Activated CD8-positive, alpha-beta memory T cell treated with anti-CD3 and anti-CD28 coated beads, Interleukin-2, amount 50 U/mL, for 48 hours (primary cell): ENCODE measurements around the gene PHLPP2.
A peak's percentile ranks its signal among the peaks of the same experiment; 100 is the strongest.
"Not testable (repeated sequence)": the region's sequence is repeated elsewhere in the genome, so short reads cannot be mapped to it uniquely, and the experiment has no call there.

Experiments
- DNase-seq: peaks from one replicate; pipeline ENCODE4 v3.0.0-alpha.2; 2020

PHLPP2 gene

DNA sequence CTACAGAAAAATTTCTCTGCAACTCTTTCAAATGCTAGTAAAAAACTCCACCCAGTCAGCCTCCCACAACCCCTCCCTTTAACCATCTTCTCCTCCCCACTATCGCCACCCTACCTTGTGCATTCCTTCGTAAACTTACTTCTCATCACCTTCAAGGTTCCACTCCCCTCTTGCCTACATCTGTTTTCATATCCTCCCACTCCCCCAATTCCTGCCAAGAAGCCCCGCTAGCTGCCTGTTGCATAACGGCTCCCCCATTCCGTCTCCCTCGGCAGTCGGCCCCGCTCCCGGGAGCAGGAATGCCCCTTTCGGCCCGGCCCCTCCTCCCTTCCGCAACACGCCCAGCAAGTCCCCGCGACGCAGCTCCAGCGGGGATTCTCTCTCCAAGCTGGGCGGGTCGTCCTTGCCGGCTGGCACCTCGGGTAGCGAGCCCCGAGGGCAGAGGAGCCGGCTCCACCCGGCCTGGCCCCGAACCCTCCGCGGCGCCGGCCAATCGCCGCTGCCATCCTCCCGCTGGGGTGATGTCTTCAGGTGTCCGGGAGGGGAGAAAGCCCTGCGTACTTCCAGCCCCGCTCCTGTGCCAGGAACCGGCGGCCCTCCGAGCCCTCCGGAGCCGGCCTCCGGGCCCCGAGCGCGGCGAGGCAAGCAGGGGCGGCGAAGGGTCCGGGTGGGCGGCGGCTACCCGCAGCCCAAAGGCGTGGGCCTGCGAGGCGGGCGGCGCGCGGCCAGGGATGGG, 1.5 kb downstream of the PHLPP2 start:
- DNase-seq: peak; percentile 82

DNA sequence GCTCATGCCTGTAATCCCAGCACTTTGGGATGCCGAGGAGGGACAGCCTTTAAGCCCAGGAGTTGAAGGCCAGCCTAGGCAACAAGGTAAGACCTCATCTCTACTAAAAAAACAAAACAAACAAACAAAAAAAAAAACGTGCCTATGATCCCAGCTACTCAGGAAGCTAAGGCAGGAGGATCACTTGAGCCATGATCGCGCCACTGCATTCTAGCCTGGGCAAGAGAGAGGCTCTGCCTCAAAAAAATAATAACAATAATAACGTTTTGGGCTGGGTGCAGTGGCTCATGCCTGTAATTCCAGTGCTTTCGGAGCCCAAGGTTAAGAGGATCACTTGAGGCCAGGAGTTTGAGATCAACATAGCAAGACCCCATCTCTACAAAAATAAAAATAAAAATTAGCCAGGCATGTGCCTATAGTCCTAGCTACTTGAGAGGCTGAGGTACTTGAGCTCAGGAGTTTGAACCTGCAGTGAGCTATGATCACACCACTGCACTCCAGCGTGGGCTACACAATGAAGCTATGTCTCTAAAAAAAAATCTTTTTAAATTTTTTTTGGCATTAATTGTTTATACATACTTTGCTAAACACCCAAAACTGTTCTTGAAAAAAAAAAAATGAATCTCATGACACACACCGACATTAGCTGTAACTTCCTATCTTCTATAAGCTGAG, 3.3 kb downstream of the PHLPP2 start:
- DNase-seq: no peak

DNA sequence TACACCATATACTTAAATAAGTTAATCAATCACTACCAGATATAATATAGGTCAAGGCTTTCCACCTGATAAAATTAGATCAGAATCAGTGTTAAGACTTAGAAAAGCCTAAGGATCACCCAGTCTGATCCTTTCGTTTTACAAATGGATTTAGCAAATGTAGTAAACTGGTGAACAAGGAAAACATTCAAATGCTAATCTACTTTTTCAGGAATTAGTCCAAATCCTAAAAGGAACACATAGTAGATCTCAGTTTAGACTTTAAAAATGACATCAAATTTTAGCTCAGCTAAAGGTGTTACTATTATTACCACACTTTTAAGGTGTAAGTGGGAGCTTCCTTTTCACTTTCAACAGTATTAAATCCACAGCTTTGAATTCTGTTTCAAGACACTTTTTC, 12.0 kb downstream of the PHLPP2 start:
- no peak for DNase-seq

DNA sequence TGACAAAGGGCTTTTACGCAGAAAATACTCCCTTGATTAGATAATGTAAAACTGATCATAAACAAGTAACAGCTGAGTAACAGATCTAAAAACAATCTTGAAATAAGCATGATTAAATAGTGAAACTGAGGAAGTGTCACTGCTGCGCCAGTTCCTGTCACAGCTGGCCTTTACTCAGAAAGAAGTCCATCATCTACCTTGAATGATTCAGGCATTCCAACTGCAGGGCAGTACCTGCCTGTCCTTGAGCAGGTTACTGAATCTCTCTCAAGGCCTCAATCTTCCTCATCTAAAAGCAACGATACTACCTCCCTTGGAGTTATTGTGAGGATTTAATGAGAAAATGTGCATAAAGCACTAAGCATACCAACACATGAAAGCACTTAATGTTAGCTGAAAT, 12.7 kb downstream of the PHLPP2 start:
- no peak for DNase-seq

DNA sequence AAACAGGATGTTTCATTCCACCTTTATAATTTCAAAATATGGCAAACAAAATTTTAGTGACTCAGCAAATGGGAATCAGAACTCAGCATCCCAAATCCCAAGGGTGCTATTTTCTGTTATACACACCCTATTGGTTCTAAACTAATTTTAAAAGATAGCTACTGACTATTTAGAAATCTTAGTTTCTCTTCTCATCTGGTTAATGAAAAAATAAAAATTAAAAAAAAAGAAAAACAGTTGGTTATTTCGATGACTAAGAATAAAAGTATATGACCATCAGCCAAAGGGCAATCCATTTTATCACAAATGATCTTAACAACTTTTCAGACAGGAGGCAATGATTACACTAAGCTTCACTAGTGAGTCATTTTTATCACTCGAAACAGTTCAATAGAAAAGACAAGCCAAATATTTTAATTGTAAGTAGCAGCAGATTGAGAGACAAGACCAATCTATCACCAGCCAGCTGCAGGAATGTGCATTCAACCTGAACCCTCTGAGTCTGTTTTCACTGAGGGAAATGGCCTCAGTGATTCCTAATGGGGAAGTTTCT, 15.2 kb downstream of the PHLPP2 start:
- no peak for DNase-seq

DNA sequence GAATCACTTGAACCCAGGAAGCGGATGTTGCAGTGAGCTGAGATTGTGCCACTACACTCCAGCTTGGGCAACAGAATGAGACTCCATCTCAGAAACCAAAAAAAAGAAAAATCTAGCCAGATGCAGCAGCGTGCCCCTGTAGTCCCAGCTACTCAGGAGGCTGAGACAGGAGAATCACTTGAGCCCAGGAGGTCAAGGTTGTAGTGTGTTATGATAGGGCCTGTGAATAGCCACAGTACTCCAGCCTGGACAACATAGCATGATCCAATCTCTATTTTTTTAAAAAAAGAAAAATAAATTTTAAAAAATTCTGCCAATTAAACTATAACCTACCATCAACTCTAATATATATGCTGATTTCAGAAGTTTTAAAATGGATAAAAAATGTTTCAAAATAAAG, 15.8 kb downstream of the PHLPP2 start:
- no peak for DNase-seq

DNA sequence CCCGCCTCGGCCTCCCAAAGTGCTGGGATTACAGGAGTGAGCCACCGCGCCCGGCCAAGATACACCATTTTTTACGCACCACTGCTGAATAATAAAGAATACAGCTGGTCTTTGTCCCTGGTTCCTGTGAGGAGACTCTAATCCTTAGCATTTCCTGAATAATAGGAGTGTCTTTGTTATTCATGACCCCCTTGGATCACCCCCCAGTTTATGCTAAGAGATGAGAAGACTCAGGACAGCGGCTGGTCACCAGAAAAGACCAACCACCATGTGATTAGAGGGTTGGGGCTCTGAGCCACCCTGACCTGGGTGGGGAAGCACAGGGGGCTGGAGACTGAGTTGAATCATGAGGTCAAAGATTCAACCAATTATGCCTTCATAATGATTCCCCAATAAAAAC, 17.3 kb downstream of the PHLPP2 start:
- DNase-seq: no peak

DNA sequence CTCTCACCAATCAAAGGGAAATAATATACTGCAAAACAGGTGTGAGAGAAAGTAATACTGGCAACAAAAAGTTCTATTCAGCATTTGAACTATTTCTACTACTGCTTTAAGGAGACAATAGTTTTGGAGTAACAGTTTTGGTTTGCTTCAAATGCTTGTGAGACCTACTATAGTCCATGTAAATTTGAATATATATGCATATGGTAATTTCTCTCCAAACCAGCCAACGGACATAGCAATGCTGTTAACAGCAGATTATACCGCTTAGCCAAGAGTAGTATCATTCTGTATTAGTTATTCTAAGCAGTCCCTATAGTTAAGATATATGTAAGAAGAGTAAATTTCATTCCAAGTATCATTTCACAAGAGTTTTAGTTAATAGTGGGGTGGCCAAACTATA, 18.5 kb downstream of the PHLPP2 start:
- no peak for DNase-seq

DNA sequence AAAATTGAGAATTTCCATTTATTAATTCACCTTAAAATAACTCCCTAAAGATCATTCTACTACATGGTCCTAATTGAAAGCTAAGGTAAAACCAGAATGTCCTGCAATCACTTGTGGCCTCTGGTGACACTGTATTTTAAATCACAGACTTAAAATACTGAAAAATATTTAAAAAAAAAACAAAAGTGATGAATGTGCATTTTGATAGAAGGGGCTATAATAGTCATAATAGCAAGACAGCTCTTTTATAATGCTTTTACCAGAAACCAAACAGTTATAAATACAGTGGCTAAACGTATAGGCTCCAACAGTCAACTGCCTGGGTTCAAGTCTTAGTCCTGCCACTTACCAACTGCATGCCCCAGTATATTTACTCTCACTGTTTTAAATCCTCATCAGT, 21.2 kb downstream of the PHLPP2 start:
- DNase-seq: no peak

DNA sequence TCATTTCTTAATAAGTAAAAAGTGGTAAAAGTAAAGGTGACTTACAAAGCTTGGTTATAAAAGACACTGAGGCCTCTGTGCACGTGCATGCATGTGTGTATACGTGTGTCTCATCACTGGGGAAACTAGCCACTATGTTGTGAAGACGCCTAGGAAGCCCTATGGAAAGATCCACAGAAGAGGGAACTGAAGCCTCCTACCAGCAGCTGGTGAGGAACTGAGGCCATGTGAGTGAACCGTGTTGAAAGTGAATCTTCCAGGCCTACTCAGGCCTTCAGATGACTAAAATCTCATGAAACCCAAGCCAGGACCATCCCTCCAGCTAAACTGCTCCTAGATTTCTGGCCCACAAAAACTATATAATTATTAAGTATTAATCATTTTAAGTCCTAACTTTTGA, 23.7 kb downstream of the PHLPP2 start:
- DNase-seq: no peak

DNA sequence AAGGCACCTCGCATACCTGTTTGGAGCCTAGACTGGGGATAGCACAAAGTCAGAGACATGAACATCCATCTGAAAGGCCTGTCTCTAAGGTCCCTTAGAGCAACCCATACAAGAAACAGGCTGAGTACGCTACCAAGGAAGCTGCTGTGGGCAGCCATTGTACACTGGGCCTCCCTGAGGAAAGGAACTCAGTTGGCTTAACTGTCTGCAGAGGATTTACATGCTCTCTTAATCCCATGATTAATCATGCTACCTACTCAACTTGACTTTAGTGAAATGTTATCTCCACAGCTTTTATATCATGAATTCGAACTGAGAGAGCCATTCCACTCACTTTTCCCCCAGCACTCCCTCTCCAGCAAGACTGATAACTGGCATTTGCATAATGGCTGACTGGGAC, 26.0 kb downstream of the PHLPP2 start:
- no peak for DNase-seq

DNA sequence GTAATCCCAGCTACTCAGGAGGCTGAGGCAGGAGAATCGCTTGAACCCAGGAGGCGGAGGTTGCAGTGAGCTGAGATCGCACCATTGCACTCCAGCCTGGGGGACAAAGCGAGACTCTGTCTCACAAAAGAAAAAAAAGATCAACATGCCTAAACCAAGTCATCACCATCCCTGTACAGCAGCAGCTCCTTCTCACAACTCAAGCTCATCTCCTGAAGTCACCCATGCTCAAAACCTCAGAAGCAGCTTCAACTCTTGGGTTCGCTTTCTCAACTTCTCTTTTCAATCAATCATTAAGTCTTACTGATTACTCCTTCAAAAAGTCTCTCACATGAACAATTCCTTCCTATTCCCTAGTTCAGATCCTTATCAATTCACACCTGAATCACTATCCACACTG, 31.3 kb downstream of the PHLPP2 start:
- no peak for DNase-seq

DNA sequence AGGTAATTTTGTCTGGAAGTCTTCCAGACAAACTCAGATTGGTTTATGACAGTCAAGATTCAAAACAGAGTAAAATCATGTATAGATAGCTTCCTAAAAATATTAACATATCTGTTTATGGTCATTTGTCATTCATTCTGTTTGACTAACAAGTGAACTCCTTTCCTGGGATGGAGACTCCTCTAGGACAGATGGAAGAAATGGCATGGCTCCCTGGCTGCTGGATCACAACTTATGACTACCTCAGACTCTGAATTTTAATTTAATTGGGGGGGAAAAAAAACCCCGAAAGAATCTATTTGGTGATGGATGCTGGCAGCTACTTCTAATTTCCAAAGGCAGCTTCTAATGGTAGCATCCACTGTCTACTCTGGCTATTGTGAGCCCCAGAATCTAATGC, 34.6 kb downstream of the PHLPP2 start:
- no peak for DNase-seq

DNA sequence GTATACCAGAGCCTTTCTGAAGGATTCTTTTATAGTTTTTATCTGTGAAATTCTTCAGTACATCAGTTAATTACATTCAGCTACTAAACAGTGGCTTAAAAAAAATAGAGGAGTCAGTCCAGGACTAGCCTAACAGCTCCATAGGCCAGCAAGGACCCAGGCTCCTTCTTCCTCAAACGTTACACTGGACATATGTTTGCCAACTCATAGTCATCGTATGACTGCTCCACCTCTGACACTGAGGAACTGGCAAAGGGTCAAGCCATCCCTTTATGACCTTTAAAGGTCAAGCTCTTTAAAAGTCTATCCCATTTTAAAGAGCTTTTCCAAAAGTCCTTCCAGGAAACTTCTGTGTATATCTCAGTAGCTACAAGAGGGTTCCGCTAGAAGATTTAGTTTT, 36.6 kb downstream of the PHLPP2 start:
- no peak for DNase-seq

DNA sequence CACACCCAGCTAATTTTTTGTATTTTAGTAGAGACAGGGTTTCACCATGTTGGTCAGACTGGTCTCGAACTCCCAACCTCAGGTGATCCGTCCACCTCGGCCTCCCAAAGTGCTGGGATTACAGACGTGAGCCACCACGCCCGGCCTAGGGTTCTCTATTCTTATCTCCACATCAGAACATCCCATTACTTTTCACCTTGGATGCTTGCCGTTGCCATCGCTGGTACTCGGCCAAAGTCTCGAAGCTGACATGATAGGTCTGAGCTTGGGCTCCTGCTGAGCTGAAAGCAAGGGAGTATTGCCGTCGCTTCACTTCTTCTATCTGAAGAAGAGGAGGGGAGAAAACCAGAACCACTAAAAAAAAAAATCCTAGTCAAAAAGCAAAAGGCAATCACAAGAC, 40.2 kb downstream of the PHLPP2 start:
- DNase-seq: not testable (repeated sequence)

DNA sequence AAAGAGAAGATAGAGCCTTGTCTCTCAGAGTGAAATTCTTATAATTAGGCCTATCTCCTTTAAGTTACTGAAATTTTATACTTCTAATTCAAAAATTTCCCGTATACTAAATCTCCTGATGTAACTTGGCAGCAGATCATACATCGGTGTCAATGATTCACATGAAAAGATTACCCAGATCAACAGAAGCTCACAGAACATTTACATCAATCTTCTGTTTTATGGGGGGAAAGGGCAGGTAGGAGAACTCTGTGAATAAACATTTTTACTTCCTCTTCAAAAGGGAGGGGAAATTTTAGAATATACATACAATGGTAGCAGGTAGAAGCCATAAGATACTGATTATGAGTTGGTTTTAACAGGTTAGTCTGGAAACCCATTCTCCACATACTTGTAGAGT, 43.1 kb downstream of the PHLPP2 start:
- no peak for DNase-seq

DNA sequence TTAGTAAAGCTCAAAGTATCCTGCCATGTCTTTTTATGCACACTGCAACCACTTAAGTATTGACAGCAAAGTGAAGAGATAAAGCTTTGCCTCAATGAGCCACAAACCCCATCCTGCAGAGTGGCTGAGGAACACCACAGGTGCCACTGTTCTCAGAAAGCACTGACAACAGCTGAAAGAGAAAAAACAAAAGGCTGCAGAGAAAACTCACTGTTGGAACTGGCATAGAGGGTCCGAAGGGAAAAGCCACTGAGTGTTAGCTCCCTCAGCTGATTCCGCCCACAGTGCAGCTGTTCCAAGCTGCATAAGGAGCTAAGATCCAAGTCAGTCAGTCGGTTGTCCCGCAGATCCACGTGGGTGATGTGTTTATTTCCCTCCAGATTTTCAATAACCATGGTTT, 48.3 kb downstream of the PHLPP2 start:
- DNase-seq: no peak

DNA sequence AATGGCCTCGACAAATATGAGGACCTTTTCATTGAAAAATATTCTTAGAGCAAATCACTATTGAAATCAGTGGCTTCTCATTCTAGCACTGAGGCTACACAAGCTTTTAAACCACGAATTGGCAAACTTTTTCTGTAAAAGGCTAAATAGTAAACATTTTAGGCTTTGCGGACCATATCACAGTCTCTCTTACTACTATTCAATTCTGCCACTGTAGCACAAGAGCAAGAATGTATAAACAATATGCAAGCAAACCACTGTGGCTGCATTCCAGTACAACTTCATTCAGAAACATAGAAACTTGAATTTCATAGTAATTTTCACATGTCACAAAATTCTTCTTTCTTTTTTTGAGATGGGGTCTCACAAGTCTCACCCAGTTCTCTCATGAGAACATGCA, 49.1 kb downstream of the PHLPP2 start:
- DNase-seq: no peak

DNA sequence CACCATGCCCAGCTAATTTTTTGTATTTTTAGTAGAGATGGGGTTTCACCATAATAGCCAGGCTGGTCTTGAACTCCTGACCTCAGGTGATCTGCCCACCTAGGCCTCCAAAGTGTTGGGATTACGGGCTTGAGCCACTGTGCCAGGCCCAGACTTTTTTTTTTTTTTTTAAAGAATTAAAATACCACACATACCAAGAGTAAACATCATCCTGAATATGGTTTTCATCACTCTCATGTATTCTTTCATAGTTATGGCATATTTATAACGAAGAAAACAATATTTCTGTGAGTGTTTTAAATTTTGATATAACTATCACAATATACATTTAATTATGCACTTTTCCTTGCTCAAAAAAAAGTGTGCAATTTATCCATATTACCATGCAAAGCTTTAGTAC, 50.3 kb downstream of the PHLPP2 start:
- DNase-seq: no peak

DNA sequence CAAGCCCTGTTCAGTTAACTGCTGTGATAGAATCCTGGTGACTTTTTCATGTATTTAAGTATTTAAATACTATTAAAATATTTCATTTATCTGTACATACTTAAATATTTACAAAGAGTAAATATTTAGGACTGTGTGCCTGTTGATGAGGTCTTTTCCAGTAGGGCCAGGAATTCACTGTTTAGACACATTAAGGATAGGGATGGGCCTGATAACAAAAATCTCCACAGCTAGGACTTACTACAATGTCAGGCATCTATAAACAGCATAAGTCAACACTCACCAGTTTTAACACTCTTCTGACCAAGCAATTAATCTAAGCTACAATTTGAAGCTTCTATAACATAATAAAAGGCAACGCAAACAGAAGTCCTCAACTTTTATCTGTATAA, 50.9 kb downstream of the PHLPP2 start:
- DNase-seq: no peak

DNA sequence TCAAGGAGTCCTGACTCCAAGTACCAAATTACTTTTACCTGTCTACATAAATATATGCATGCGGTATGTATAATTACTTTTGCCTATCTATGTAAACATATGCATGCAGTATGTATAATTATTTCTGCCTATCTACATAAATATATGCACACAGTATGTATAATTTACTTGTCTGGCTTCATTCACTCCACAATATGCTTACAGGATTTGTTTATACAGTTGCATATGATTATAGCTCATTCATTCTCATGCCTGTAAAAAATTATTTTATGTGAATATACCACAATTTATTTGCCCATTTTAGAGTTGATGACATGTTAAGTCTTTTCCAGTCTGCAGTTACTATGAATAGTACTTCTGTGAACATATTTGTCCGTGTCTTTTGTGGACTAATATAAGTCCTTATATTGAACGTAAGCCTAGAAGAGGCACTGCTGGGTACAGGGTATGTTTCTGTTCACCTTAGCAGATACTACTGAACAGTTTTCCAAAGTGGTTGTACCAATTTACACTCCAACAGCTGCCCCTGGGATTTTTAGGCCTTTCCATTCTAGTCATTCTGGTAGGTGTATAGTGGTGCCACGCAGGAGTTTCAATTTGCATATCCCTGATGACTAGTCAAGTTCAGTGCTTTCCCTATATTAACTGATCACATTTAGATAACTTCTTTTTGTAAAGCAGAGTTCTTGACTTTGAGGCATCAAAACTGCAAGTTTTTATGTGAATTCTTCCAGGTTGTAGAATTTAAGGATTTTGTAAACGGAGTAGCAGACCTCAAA, 51.5 kb downstream of the PHLPP2 start:
- DNase-seq: no peak

DNA sequence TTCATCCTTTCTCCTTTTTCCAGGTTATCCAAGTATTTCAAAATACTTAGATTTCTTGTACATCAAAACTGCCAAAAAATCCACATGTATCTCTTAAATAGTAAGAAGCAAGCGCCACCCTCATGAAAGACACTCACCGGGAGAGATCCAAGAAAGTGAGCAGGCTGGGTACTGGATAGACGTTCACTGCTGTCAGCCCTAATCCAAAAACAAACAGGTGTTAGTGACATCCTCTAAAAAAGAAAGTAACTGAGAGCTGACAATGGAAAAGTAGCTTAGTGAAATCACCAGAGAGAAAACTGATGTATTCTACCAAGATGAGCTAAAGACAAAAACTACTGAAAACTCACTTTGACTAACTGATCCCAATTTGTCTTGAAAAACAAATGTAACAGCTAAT, 52.4 kb downstream of the PHLPP2 start:
- DNase-seq: no peak

DNA sequence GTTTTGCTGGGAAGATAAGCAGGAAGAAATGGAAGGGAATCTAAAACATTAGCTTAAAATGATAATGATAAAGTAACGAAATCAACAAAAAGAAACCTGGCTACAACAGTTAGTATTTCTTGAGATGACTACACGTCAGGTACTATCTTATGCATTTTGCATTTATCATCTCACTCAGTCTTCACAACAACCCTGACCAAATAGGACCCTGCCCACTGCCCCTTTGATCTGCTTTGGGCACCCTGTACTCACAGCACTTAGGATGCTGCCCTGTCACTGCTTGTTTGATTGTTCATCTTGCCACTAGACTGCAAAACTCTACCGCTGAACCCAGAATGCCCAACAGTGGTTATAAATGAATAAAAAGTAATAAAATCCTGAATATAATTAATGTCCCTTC, 53.3 kb downstream of the PHLPP2 start:
- no peak for DNase-seq

DNA sequence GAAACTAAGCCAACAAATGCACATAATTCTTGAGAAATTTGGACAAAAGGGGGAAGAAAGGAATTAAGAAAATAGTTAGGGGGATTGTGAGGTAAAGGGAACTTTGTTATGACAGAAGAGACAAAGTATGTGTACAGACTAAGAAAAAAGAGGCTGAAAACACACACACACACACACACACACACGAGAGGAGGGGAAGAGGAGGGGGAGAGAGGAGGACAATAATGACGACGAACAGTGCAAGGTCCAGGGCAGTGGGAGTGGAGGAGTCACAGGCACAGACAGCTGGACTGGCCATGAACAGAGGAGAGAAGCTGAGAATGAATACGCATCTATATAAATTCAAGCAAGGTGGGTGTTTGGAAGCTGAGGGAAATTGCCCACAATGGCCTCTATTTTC, 54.0 kb downstream of the PHLPP2 start:
- no peak for DNase-seq
